Pancreas (tissue), 10 donors: ENCODE measurements around the gene FAM90A1. TPM values are rescaled to one million over a fixed set of nuclear protein-coding genes. Genes with fewer than 3 reads are reported as not detected.
A peak's percentile ranks its signal among the peaks of the same experiment; 100 is the strongest.
"Not testable (repeated sequence)": the region's sequence is repeated elsewhere in the genome, so short reads cannot be mapped to it uniquely, and the experiment has no call there.

ENCODE experiments used
- ATAC-seq, 4 donors: fragments of 200-7000 bp; cut with Tn5 transposase; one replicate each; pipeline versions ENCODE4 v1.8.0 to v1.9.1; 2020; ENCODE audit warnings: mild to moderate bottlenecking in 4 of 4, moderate library complexity in 4 of 4
- DNase-seq, 6 donors: peaks; one replicate each; pipeline ENCODE4 v3.0.0-alpha.2; 2020
- FAIRE-seq: peaks from 2 replicates; lab custom pipeline; 2012; peaks lifted over from hg19 to GRCh38; lab: Jason Lieb, UNC
- H3K27ac ChIP-seq, 4 donors: fragments of 200-600 bp; sonication (generic); 1 replicate in 3 of 4; 2 replicates in 1 of 4; pipeline versions ENCODE4 v1.5.0 to v1.8.0; 2020
- H3K27me3 ChIP-seq, 4 donors: fragments of 200-600 bp; one replicate each; pipeline ENCODE4 v1.8.0; 2021
- H3K36me3 ChIP-seq, 3 donors: fragments of 200-600 bp; sonication (generic) in 1 of 3; one replicate each; pipeline versions ENCODE4 v1.5.0 to v1.8.0; 2020 to 2021
- H3K4me1 ChIP-seq, 3 donors: fragments of 200-600 bp; one replicate each; pipeline ENCODE4 v1.8.0; 2021
- H3K4me3 ChIP-seq, 4 donors: fragments of 200-600 bp; sonication (generic) in 2 of 4; one replicate each; pipeline versions ENCODE4 v1.5.0 to v1.8.0; 2020 to 2021
- H3K9me3 ChIP-seq, 4 donors: fragments of 200-600 bp; one replicate each; pipeline ENCODE4 v1.8.0; 2021
- CTCF ChIP-seq, 4 donors: fragments of 200-600 bp; sonication (generic) in 3 of 4; IDR thresholded peaks; one replicate each; pipeline versions ENCODE4 v1.5.0 to v1.8.0; 2021; ENCODE audit warnings: antibody characterized with exemption in 4 of 4
- WGBS, 2 donors: extraction: QIAGEN DNeasy Blood & Tissue Kit; methylation state at CpG; one replicate each; pipeline ENCODE4 v1.1.7; 2013; 5-methylcytosine and 5-hydroxymethylcytosine counted together
- intact Hi-C, 3 donors: fragments of 100-400 bp; cut with DNase I; formaldehyde crosslinking; loops; one replicate each; pipeline versions ENCODE4 v1.11.1 to v1.14.2; 2022
- polyA plus RNA-seq, 2 donors: library from polyadenylated mRNA; stranded (reverse); fragments of 200-250 nt; gene quantifications; one replicate each; pipeline ENCODE4 v1.2.3, GENCODE V29; 2013
- total RNA-seq, 6 donors: library from RNA; stranded (reverse); fragmentation: NEBNext Ultra II Directional in 4 of 6; extraction: Animal tissue kit (Norgen Biotek cat#: 25700) in 4 of 6; gene quantifications; one replicate each; pipeline versions ENCODE4 v1.2.1 to v1.2.4, GENCODE V29; 2021 to 2023
- donor health status: healthy with polysubstance abuse.
- donor health status: DM: no; HTN: no; CAD: no; lungs with moderate emphysema.
- donor health status: DM: no; HTN: no; CAD: no.
- donor health status: control.
- donor health status: control.
- donor health status: Bipolar disorder and iron deficiency.
- donor health status: DM: yes; HTN: yes; CAD: no.
- donor health status: DM: no; HTN: no; CAD: no.
- donor health status: DM: no; HTN: no; CAD: no.
- donor health status: DM: yes; HTN: yes; CAD: no.

Gene FAM90A1
- total and polyA plus RNA-seq, 8 donors, result 0.35 to 1.6 (median 1.0) TPM

- intact Hi-C loops, result not testable (repeated sequence)
- peak; percentile 68 to 85 (median 82) for DNase-seq
Observed at GRCh38 chr12:8179989-8180585, 47.3 kb downstream of the FAM90A1 start.

GRCh38 chr12:8172911-8173310 lies 54.5 kb downstream of the FAM90A1 start:
- H3K9me3 ChIP-seq, FAIRE-seq, H3K36me3 ChIP-seq, H3K27ac ChIP-seq, H3K4me1 ChIP-seq, intact Hi-C loops, H3K27me3 ChIP-seq, H3K4me3 ChIP-seq, ATAC-seq, DNase-seq: not testable (repeated sequence)
- WGBS, 2 donors, result 89 to 94% methylated on average over 2 of the region's 2 CpGs

More at GRCh38 chr12:8179989-8180585, 47.3 kb downstream of the FAM90A1 start:
- H3K27me3 ChIP-seq, H3K4me1 ChIP-seq, FAIRE-seq, H3K36me3 ChIP-seq, H3K9me3 ChIP-seq: not testable (repeated sequence)
- ATAC-seq, result peak in 2 of 4 donors; percentile 66 to 69
- H3K4me3 ChIP-seq, result peak overlapping the region; percentile 38 to 65 (median 62)
- peak overlapping the region in 3 of 4 donors; percentile 8 to 61 (median 28) for H3K27ac ChIP-seq
- 0% methylated on average over 38 to 41 of the region's 43 CpGs for WGBS, 2 donors
- TF ChIP-seq CTCF (IDR thresholded peaks at IDR 0.05), result peak; percentile 49 to 77 (median 58)

Other genes starting within 250 kb of the FAM90A1 start
- gene FOXJ2, start 194.9 kb downstream of the FAM90A1 start, total RNA-seq, result 10 to 100 TPM in 1 of 6 donors, 1 to 10 TPM in 5; 5.3 to 10.4 (median 6.9) TPM
- gene FOXJ2, start 194.9 kb downstream of the FAM90A1 start, polyA plus RNA-seq, result 1 to 10 TPM; 5.3 to 7.4 TPM
- gene C3AR1, start 161.3 kb downstream of the FAM90A1 start, total RNA-seq, result 10 to 100 TPM in 1 of 6 donors, 1 to 10 TPM in 4, under 1 TPM in 1; 0.93 to 19.0 (median 3.1) TPM
- 1 to 10 TPM; 1.1 to 1.4 TPM for gene C3AR1, start 161.3 kb downstream of the FAM90A1 start, polyA plus RNA-seq
- 10 to 100 TPM; 18.6 to 30.9 (median 22.6) TPM for gene NECAP1, start 145.3 kb downstream of the FAM90A1 start, total RNA-seq
- gene NECAP1, start 145.3 kb downstream of the FAM90A1 start, polyA plus RNA-seq, result 10 to 100 TPM; 14.8 to 30.7 TPM
- 1 to 10 TPM in 2 of 6 donors, under 1 TPM in 3, not detected in 1; 0.32 to 1.5 (median 0.72) TPM for gene CLEC4A, start 104.0 kb downstream of the FAM90A1 start, total RNA-seq
- gene CLEC4A, start 104.0 kb downstream of the FAM90A1 start, polyA plus RNA-seq, result 1 to 10 TPM; 1.4 to 3.3 TPM
- gene ZNF705A, start 70.6 kb downstream of the FAM90A1 start, total RNA-seq, result not detected
- gene ZNF705A, start 70.6 kb downstream of the FAM90A1 start, polyA plus RNA-seq, result not detected
- gene CLEC6A, start 228.3 kb upstream of the FAM90A1 start, total RNA-seq, result not detected
- not detected for gene CLEC6A, start 228.3 kb upstream of the FAM90A1 start, polyA plus RNA-seq